ENCODE measurements around the gene ABCD3.
"Not testable (repeated sequence)": the region's sequence is repeated elsewhere in the genome, so short reads cannot be mapped to it uniquely, and the experiment has no call there.

ABCD3 gene

DNA sequence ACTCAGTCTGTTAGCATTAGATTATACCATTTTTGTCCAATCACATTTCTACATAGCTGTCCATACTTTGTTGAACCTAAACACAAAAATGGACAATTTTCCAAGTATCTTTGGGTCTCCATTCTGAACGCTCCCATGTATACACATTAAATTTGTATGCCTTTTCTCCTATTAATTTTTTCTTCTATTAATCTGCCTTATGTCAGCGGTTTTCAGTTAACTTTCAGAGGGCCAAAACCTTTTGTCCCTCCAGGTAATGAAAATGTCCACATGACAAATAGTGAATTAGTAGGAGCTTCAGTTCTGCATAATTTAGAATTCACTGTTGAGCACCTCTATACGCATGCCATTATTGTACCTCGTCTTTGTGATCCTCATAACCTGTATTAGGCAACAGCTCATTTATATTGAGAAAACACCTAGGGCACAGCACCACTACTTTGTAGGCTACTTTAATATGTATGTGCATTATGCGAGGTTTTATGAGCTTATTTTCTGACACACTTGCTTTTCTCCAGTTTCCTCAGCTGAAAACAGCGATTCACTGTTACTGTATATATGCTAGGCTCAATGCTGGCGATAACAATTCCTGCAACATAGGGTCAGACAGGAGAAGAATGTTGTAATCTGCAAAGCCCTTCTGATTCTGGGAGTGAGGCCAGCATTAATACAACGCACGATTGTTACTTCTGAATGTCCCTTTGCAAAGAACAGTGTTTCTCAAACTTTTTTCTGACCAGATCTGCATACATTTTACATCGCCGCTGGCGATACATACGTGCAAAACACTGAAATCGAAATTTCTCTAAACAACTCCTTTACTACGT is 1.1 kb upstream of the ABCD3 start:
- DNase-seq = peak; percentile 78

DNA sequence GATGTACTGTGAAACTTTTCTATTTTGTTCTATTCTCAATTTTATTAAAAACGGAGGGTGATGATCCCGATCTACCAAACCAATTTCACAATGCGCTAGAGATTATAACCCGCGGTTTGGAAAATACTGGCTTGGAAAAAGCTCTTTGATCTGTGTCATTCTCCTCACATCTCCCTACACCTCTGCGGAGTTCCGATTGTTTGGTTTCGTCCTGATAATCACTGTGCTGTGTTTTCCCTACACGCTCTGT is 536 bp upstream of the ABCD3 start:
- DNase-seq = no peak

GRCh38 chr1:94418664-94419655 is 771 bp downstream of the ABCD3 start:
- DNase-seq = peak; percentile 32

DNA sequence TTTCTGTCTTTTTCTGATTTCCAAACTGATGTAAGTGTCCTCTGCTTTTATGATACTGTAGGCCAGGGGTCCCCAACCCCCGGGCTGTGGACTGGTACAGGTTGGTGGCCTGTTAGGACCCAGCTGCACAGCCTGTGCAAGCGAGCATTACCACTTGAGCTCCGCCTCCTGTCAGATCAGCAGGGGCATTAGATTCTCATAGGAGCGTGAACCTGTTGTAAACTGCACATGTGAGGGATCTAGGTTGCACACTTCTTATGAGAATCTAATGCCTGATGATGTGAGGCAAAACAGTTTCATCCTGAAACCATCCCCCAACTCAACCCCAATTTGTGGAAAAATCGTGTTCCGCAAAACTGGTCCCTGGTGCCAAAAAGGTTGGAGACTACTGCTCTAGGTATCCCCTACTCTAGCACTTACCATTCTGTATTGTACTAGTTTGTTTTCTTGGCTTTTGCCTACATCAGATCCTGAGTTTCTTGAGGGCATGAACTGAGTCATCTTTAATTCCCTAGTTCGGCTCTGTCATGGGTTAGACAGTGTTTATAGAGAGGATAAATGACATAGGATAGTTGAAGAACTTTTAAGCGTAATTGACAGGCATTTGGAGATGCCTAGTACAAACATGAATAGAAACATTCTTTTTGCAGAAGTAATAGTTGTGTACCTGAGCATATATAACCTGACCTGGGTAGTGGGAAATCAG is 4.1 kb downstream of the ABCD3 start:
- no peak for DNase-seq

GRCh38 chr1:94425821-94426484 is 7.8 kb downstream of the ABCD3 start:
- DNase-seq = no peak

- not testable (repeated sequence) for DNase-seq
Observed at GRCh38 chr1:94426485-94426870, 8.3 kb downstream of the ABCD3 start.

- DNase-seq = no peak
Observed at GRCh38 chr1:94428441-94428840, 10.3 kb downstream of the ABCD3 start.

DNA sequence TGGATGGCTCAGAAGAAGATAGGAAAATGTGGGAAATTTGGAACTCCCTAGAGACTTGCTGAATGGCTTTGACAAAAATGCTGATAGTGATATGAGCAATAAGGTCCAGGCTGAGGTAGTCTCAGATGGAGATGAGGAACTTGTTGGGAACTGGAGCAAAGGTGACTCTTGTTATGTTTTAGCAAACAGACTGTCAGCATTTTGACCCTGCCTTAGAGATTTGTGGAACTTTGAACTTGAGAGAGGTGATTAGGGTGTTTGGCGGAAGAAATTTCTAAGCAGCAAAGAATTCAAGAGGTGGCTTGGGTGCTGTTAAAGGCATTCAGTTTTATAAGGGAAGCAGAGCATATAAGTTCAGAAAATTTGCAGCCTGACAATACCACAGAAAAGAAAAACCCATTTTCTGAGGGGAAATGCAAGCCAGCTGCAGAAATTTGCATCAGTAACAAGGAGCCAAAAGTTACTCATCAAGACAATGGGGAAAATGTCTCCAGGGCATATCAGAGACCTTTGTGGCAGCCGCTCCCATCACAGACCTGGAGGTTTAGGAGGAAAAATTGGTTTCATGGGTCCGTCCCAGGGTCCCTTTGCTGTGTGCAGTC is 10.8 kb downstream of the ABCD3 start:
- DNase-seq = not testable (repeated sequence)

GRCh38 chr1:94430066-94430465 is 11.9 kb downstream of the ABCD3 start:
- DNase-seq = not testable (repeated sequence)

- no peak for DNase-seq
Observed at GRCh38 chr1:94433866-94434265, 15.7 kb downstream of the ABCD3 start.

DNA sequence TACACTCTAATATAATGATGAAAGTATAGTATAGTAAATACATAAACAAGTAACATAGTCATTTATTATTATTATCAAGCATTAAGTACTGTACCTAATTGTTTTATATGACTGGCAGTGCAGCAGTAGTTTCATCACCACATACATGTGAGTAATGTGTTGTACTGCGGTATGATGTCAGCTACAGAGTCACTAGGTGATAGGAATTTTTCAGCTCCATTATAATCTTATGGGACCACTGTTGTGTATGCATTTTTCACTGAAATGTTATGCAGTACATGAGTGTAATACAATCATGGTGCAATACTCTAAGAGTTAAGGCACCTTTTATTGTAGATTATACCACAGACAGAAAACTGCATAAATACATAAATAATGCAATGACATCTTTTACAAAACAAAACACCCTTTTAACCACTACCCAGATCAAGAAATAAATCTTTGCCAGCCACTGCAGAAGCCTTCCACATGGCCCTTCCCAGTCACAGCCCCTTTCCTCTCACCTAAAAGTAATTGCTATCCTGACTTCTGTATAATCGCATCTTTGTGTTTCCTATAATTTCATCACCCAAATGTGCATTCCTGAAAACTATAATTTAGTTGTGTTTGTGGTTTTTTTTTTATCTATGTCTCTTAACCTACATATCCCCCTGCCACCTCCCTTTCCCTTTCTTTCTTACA is 16.3 kb downstream of the ABCD3 start:
- DNase-seq = peak; percentile 26

- no peak for DNase-seq
Observed at GRCh38 chr1:94438692-94439276, 20.6 kb downstream of the ABCD3 start.

DNA sequence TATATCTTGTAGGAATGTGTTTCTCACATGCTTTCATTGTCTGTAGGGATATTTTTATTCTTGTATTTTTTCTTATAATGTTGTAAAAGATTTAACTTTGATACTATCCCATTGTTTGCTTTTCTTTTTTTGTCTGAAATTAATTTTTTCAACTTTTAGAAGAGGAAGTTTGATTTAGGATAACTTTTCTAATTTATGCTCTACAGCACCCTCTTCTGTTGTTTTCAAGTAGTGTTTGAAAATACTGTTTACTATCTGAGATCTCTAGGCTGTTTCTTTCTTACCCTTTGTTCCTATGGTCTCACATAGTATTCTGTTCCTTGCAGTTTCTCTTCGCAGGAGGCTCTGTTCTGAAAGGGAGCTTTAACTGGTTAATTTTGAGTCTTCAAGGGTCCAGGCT is 21.9 kb downstream of the ABCD3 start:
- DNase-seq = no peak

GRCh38 chr1:94443067-94443466 is 24.9 kb downstream of the ABCD3 start:
- DNase-seq = not testable (repeated sequence)

GRCh38 chr1:94444819-94445218 is 26.6 kb downstream of the ABCD3 start:
- DNase-seq = not testable (repeated sequence)

DNA sequence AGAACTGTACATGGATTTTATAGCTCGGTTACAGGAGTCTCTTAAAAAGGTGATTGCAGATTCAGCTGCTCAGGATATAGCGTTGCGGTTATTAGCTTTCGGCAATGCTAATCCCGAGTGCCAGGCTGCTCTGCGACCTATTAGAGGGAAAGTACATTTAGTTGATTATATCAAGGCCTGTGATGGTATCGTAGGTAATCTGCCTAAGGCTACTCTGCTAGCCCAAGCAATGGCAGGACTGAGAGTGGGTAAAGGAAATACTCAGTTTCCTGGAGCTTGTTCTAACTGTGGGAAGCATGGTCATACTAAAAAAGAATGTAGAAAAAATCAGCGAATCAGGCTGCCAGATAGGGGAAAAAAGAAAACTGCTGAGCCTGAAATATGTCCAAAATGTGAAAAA is 27.5 kb downstream of the ABCD3 start:
- not testable (repeated sequence) for DNase-seq

DNA sequence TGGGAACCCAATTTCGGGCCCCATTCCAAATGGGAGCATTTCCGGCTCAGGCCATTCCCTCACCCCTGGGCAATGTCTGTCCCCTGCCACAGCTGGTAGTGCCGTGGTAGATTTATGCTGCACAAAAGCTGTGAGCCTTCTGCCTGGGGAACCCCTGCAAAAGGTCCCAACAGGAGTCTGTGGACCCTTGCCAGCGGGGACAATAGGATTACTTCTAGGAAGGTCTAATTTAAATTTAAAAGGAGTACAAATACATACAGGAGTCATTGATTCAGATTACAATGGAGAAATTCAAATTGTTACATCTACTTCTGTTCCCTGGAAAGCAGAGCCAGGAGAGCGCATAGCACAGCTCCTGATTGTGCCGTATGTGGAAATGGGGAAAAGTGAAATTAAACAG is 28.0 kb downstream of the ABCD3 start:
- DNase-seq = not testable (repeated sequence)

DNA sequence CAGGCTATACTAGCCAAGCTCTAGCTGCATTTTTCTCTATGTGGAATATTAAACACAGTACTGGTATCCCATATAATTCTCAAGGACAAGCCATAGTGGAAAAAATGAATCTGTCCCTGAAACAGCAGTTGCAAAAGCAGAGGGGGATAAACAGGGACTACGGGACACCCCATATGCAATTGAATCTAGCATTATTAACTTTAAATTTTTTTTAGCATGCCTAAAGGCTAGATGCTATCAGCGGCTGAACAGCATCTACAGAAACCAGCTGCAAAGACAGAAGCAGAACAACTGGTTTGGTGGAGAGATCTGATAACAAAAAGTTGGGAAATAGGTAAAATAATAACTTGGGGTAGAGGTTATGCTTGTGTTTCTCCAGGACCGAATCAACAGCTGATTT is 30.6 kb downstream of the ABCD3 start:
- DNase-seq = not testable (repeated sequence)

GRCh38 chr1:94456736-94457135 is 38.5 kb downstream of the ABCD3 start:
- peak; percentile 7 for DNase-seq

DNA sequence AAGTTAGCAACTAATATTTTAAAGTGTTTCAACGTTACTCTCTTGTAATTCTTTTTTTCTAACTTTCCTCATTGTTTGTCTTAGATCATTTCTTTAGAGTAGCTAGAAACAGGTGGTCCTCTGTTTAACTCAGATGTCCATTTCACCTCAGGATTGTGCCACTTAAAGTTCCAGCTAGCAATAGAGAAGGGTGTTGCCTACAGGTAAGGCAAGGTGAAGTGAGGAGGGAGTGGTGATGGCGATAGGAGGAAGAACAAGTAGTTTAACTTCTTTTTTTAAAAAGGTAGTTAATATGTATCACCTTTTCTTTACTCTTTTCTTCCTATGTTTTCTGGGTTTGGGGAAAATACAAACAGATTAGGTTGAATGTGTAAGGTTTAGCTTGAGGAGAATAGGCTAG is 44.4 kb downstream of the ABCD3 start:
- no peak for DNase-seq
